Daoy (cell line): ENCODE measurements around the gene IGFBP3. TPM values are rescaled to one million over a fixed set of nuclear protein-coding genes. Genes with fewer than 3 reads are reported as not detected.

Experiments used
- DNase-seq: peaks from one replicate; pipeline ENCODE4 v3.0.0-alpha.2; 2015; ENCODE audit warnings: low read depth
- total RNA-seq: library from RNA; depleted of rRNA; stranded (reverse); fragments of >200 nt; shearing (Covaris generic); gene quantifications from 2 replicates; pipeline ENCODE4 v1.2.3, GENCODE V29; 2014

Gene IGFBP3
- total RNA-seq, 1 experiment from 2014 or later, result 201 TPM

GRCh38 chr7:45923290-45923689 is 2.2 kb upstream of the IGFBP3 start:
- peak; percentile 92 for DNase-seq

- peak; percentile 66 for DNase-seq
These were observed 1.7 kb upstream of the IGFBP3 start for GRCh38 chr7:45922810-45923209.

GRCh38 chr7:45921699-45922519 is 837 bp upstream of the IGFBP3 start:
- DNase-seq, result peak; percentile 90

GRCh38 chr7:45921381-45921698 is 268 bp upstream of the IGFBP3 start:
- DNase-seq, result no peak

- DNase-seq, result no peak
These were observed 1.0 kb downstream of the IGFBP3 start for GRCh38 chr7:45919993-45920459.

GRCh38 chr7:45919231-45919784 is 1.8 kb downstream of the IGFBP3 start:
- DNase-seq, result no peak

- no peak for DNase-seq
These were observed 2.5 kb downstream of the IGFBP3 start for GRCh38 chr7:45918556-45918955.

- DNase-seq, result peak; percentile 86
These were observed 3.4 kb downstream of the IGFBP3 start for GRCh38 chr7:45917658-45918057.

GRCh38 chr7:45917064-45917463 is 4.0 kb downstream of the IGFBP3 start:
- DNase-seq, result no peak

- no peak for DNase-seq
These were observed 5.5 kb downstream of the IGFBP3 start for GRCh38 chr7:45915606-45916005.

- DNase-seq, result no peak
These were observed 6.2 kb downstream of the IGFBP3 start for GRCh38 chr7:45914911-45915310.

GRCh38 chr7:45912972-45913371 is 8.1 kb downstream of the IGFBP3 start:
- no peak for DNase-seq

- DNase-seq, result no peak
These were observed 9.8 kb downstream of the IGFBP3 start for GRCh38 chr7:45911311-45911710.

- no peak for DNase-seq
These were observed 10.2 kb downstream of the IGFBP3 start for GRCh38 chr7:45910855-45911254.

- DNase-seq, result no peak
These were observed 11.5 kb downstream of the IGFBP3 start for GRCh38 chr7:45909561-45909960.

- no peak for DNase-seq
These were observed 18.3 kb downstream of the IGFBP3 start for GRCh38 chr7:45902820-45903219.

- no peak for DNase-seq
These were observed 19.5 kb downstream of the IGFBP3 start for GRCh38 chr7:45901566-45901965.

- DNase-seq, result no peak
These were observed 22.9 kb downstream of the IGFBP3 start for GRCh38 chr7:45898222-45898621.

GRCh38 chr7:45897042-45897690 is 23.9 kb downstream of the IGFBP3 start:
- peak; percentile 79 for DNase-seq

GRCh38 chr7:45894665-45895062 is 26.4 kb downstream of the IGFBP3 start:
- DNase-seq, result no peak

- DNase-seq, result no peak
These were observed 26.9 kb downstream of the IGFBP3 start for GRCh38 chr7:45893996-45894664.

GRCh38 chr7:45893374-45893995 is 27.6 kb downstream of the IGFBP3 start:
- no peak for DNase-seq
